ENCODE data around the gene GPATCH1. TPM values are rescaled to one million over a fixed set of nuclear protein-coding genes. Genes with fewer than 3 reads are reported as not detected.

The GPATCH1 gene
- total and polyA plus RNA-seq, 9 of the 15 experiments (the other 6 are each of a cell fraction or from before 2014, with no cell fraction given): 3.7 to 9.7 (median 7.7) TPM

GRCh38 chr19:33124207-33125098 is 43.5 kb downstream of the GPATCH1 start (continued):
- no peak; the same call in 1 of the 2 replicates for TF ChIP-seq CREB3 (tag; conservative IDR thresholded peaks at IDR 0.05; ENCODE audit: low read depth)
- TF ChIP-seq HIVEP1 (CRISPR knock-in tag; IDR thresholded peaks at IDR 0.05): no peak
- no peak for TF ChIP-seq ATF6 (CRISPR knock-in tag; IDR thresholded peaks at IDR 0.05)
- TF ChIP-seq ZEB2 (IDR thresholded peaks at IDR 0.05): peak; percentile 98
- TF ChIP-seq BMI1 (IDR thresholded peaks at IDR 0.05; ENCODE audit: low read length): no peak
- no peak for TF ChIP-seq ZNF263 (CRISPR knock-in tag; IDR thresholded peaks at IDR 0.05; ENCODE audit: borderline replicate concordance)
- peak; percentile 73; the same call in 1 of the 2 replicates for TF ChIP-seq RNF2 (IDR thresholded peaks at IDR 0.05)
- TF ChIP-seq KLF1 (tag; IDR thresholded peaks at IDR 0.05): 0 out of 2 replicates have a peak, but pooled peaks have one; percentile 22
- no peak for TF ChIP-seq ZBTB33 (CRISPR knock-in tag; IDR thresholded peaks at IDR 0.05)
- no peak for TF ChIP-seq MBD1 (CRISPR knock-in tag; IDR thresholded peaks at IDR 0.05)
- 0 out of 2 replicates have a peak, but pooled peaks have one; percentile 15 for TF ChIP-seq ZNF592 (IDR thresholded peaks at IDR 0.05)
- TF ChIP-seq NR2C1 (IDR thresholded peaks at IDR 0.05): peak; percentile 71; the same call in 1 of the 2 replicates
- TF ChIP-seq NR2C1 (tag; IDR thresholded peaks at IDR 0.05): peak; percentile 81
- no peak for TF ChIP-seq WHSC1 (IDR thresholded peaks at IDR 0.05; ENCODE audit: low read length)
- peak; percentile 75 to 87 for TF ChIP-seq TRIM24 (IDR thresholded peaks at IDR 0.05)
- TF ChIP-seq CHD1 (IDR thresholded peaks at IDR 0.05; ENCODE audit: low read length): no peak

Data from K562 (cell line).